Thoracic aorta (tissue), 2 donors: ENCODE results near the gene TRMU. TPM values are rescaled to one million over a fixed set of nuclear protein-coding genes. Genes with fewer than 3 reads are reported as not detected.
"Not testable (repeated sequence)": the region's sequence is repeated elsewhere in the genome, so short reads cannot be mapped to it uniquely, and the experiment has no call there.

Experiments
- ATAC-seq: fragments of 150-250 bp; one replicate; pipeline ENCODE4 v1.8.0; 2017; ENCODE audit warnings: low read depth; ENCODE audit not compliant: insufficient number of reproducible peaks, low FRiP score
- DNase-seq: peaks from one replicate; pipeline ENCODE4 v3.0.0-alpha.2; 2020; ENCODE audit warnings: low spot score
- H3K27ac ChIP-seq, 2 donors: fragments of 200-600 bp; sonication (generic); 1 replicate in 1 of 2; 2 replicates in 1 of 2; pipeline ENCODE4 v1.5.1; 2016; ENCODE audit warnings: mild to moderate bottlenecking in 2 of 2, moderate library complexity in 2 of 2
- H3K27me3 ChIP-seq: fragments of 200-600 bp; sonication (generic); replicated peaks from 2 replicates; pipeline ENCODE4 v1.6.0; 2016; ENCODE audit warnings: mild to moderate bottlenecking; ENCODE audit not compliant: insufficient read depth
- H3K36me3 ChIP-seq: fragments of 200-600 bp; sonication (generic); one replicate; pipeline ENCODE4 v1.5.1; 2016
- H3K4me1 ChIP-seq, 2 donors: fragments of 200-600 bp; sonication (generic); 1 replicate in 1 of 2; 2 replicates in 1 of 2; pipeline versions ENCODE4 v1.5.1 to v1.6.0; 2016; ENCODE audit warnings: low read depth in 2 of 2, mild to moderate bottlenecking in 1 of 2; ENCODE audit not compliant: control insufficient read depth in 1 of 2
- H3K4me3 ChIP-seq: fragments of 200-600 bp; sonication (generic); 2 replicates; pipeline ENCODE4 v1.5.1; 2016; ENCODE audit warnings: mild to moderate bottlenecking
- H3K9me3 ChIP-seq: fragments of 200-600 bp; sonication (generic); 2 replicates; pipeline ENCODE4 v1.5.1; 2016
- CTCF ChIP-seq: fragments of 200-600 bp; sonication (generic); IDR thresholded peaks from one replicate; pipeline ENCODE4 v1.5.1; 2019; ENCODE audit warnings: antibody characterized with exemption
- total RNA-seq, 2 donors: library from RNA; depleted of rRNA; stranded (reverse); fragments of >200 nt; gene quantifications; one replicate each; pipeline versions ENCODE4 v1.1.0 to v1.2.3, GENCODE V29; 2016

The TRMU gene
- total RNA-seq, 2 donors from 2014 or later = 30.2 to 45.4 TPM

- DNase-seq (no peak), ATAC-seq (no peak)
- no peak for TF ChIP-seq CTCF
- H3K27ac ChIP-seq = no peak overlapping the region
- H3K9me3 ChIP-seq = no peaks in the 10 kb centered on the region
- H3K4me1 ChIP-seq = no peaks in the 10 kb centered on the region
- H3K4me3 ChIP-seq = no peak overlapping the region
- H3K36me3 ChIP-seq = no peaks in the 10 kb centered on the region
- no peaks in the 10 kb centered on the region for H3K27me3 ChIP-seq
These were observed 59.1 kb downstream of the TRMU start for GRCh38 chr22:46394622-46395021.

- H3K9me3 ChIP-seq = no peaks in the 10 kb centered on the region
- DNase-seq = no peak
- TF ChIP-seq CTCF = no peak
- H3K27ac ChIP-seq = no peak overlapping the region
- ATAC-seq = no peak
- no peaks in the 10 kb centered on the region for H3K27me3 ChIP-seq
- no peaks in the 10 kb centered on the region for H3K36me3 ChIP-seq
- H3K4me3 ChIP-seq = no peak overlapping the region
- no peaks in the 10 kb centered on the region for H3K4me1 ChIP-seq
These were observed 59.6 kb downstream of the TRMU start for GRCh38 chr22:46395145-46395544.

- H3K27ac ChIP-seq, H3K36me3 ChIP-seq, ATAC-seq, H3K27me3 ChIP-seq, H3K4me3 ChIP-seq, H3K4me1 ChIP-seq, H3K9me3 ChIP-seq, DNase-seq: not testable (repeated sequence)
These were observed 61.5 kb downstream of the TRMU start for GRCh38 chr22:46397049-46397448.

DNA sequence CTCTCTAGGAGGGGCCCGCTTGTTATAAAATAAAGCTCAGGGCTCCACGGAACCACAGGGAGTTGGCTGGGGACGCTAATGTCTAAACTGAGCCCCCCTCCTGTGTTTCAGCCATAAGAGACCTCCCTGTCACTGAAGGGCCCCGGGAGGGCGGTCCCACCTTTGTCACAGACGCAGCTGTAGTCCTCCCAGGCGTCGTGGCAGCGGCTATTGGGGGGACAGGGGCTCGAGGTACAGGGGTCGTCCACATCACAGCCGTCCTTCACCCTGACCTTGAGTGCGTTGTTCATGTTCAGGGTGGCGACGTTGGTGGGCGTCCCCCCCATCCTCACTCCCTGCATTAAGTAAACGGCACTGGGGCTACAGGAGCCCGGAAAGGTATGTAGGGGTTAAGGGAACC lies 62.0 kb downstream of the TRMU start:
- H3K27ac ChIP-seq = no peak overlapping the region

GRCh38 chr22:46397951-46398350 lies 62.4 kb downstream of the TRMU start:
- ATAC-seq (no peak), DNase-seq (no peak)
- Histone ChIP-seq H3K4me3 (no peak overlapping the region), H3K9me3 (no peaks in the 10 kb centered on the region), H3K36me3 (no peaks in the 10 kb centered on the region), H3K27me3 (no peaks in the 10 kb centered on the region), H3K27ac (no peak overlapping the region), H3K4me1 (no peaks in the 10 kb centered on the region)
- TF ChIP-seq CTCF = no peak

More for the DNA sequence above, 62.0 kb downstream of the TRMU start:
- no peaks in the 10 kb centered on the region for H3K27me3 ChIP-seq
- H3K4me1 ChIP-seq = no peaks in the 10 kb centered on the region
- H3K36me3 ChIP-seq = no peaks in the 10 kb centered on the region
- TF ChIP-seq CTCF = no peak
- no peaks in the 10 kb centered on the region for H3K9me3 ChIP-seq
- H3K4me3 ChIP-seq = no peak overlapping the region
- no peak for ATAC-seq
- no peak for DNase-seq

DNA sequence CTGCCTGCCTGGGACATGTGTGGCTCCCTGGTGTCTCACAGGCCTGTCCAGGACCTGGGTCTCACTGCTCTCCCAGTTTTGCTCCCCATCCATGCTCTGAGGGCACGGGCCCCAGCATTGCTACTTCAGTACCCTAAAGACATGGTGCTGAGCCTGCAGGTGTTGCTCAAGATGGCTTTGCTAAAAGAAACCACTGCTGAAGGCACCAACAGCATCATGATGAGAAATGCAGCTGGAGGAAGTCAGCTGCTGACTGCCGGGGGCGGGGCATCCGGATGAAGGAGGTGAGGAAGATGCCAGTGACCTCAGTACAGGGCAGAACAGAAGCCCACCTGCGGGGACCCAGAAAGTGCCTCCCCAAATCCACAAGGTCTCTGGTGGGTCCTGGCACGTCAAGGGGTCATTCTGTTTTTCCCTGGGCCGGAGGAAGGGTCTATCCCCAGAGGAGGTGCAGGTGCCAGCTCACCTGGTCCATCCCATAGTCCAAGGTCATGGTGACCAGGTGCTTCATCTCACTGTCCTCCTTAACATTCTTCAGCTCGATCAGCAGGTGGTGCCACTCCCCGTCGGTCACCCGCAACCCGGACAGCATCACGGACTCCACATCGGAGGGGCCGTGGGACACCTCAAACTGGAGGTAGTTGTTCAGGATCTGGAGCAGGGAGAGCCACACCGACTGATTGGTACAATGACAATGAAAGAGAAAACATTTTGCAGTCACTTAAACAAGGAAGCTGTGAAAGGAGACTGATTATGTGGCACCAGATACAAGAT lies 63.9 kb downstream of the TRMU start:
- Histone ChIP-seq H3K4me3 (no peak overlapping the region), H3K9me3 (no peaks in the 10 kb centered on the region), H3K27me3 (no peaks in the 10 kb centered on the region), H3K36me3 (no peaks in the 10 kb centered on the region), H3K4me1 (no peaks in the 10 kb centered on the region), H3K27ac (no peak overlapping the region)
- DNase-seq (no peak), ATAC-seq (no peak)
- no peak for TF ChIP-seq CTCF
